Body of pancreas (tissue), 4 donors: ENCODE data around the gene CELSR1.

ENCODE experiments used
- POLR2A ChIP-seq, 3 donors: fragments of 450-650 bp; IDR thresholded peaks; one replicate each; pipeline ENCODE4 v1.6.1; 2016; ENCODE audit warnings: antibody characterized with exemption in 3 of 3, mild to moderate bottlenecking in 2 of 3
- TF ChIP-seq, protein P1 (sequence below), 7 experiments: fragments of 450-650 bp in 4 of 7; fragments of 200-600 bp in 3 of 7; sonication (generic) in 3 of 7; IDR thresholded peaks; one replicate each; pipeline ENCODE4 v1.5.1; 2016 to 2019; ENCODE audit warnings: antibody characterized with exemption in 7 of 7

DNA sequence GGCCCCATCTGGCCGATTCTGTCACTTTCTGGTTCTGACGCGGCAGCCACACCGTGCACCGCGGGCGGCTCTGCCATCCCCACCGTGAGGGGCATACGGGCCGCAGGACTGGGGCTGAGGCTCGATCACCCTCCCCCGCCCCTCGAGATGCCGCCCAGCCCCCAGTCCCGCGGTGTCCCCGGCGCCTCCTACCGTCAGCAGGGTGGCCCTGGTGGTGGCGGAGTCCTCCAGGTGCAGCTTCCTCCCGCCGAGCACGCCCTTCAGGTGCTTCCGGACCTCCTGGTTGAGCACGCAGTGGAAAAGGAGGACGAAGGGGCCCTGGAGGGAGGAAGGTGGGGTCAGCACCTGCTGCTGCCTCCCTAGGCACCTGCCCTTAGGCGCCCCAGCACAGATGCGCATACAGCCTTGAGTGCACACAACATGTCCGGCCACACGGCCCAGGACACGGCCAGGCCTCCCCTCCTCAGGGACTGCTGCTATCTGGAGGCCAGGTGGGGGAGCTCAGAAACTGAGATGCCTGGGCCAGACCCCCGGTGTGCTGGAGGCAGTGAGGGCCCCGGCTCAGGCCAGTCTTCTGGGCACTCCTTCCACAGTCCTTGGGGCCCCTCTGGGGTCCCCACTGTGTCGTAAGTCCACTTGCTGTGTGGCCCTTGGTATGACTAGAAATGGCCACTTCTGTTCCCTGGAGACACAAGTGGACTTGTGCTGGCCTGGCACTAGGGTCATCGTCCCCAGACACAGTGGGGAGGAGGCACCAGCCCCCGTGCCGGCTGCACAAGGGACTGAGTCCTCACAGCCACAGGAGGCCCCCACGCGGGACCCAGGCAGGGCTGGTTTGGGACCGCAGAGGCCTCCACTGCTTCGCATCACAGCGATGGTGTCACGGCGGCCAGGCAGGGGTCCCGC lies 170.4 kb downstream of the CELSR1 start:
- TF ChIP-seq, protein P1, sequence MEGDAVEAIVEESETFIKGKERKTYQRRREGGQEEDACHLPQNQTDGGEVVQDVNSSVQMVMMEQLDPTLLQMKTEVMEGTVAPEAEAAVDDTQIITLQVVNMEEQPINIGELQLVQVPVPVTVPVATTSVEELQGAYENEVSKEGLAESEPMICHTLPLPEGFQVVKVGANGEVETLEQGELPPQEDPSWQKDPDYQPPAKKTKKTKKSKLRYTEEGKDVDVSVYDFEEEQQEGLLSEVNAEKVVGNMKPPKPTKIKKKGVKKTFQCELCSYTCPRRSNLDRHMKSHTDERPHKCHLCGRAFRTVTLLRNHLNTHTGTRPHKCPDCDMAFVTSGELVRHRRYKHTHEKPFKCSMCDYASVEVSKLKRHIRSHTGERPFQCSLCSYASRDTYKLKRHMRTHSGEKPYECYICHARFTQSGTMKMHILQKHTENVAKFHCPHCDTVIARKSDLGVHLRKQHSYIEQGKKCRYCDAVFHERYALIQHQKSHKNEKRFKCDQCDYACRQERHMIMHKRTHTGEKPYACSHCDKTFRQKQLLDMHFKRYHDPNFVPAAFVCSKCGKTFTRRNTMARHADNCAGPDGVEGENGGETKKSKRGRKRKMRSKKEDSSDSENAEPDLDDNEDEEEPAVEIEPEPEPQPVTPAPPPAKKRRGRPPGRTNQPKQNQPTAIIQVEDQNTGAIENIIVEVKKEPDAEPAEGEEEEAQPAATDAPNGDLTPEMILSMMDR (IDR thresholded peaks at IDR 0.05), result no peak
- TF ChIP-seq POLR2A (IDR thresholded peaks at IDR 0.05), result no peak
